Hepatocyte (in vitro differentiated cells): ENCODE measurements around the gene MEIS1.

Source experiments
- EZH2 ChIP-seq: fragments of 200-600 bp; sonication (generic); IDR thresholded peaks from 2 replicates; pipeline ENCODE4 v1.6.1; 2016; ENCODE audit warnings: antibody characterized with exemption, mild to moderate bottlenecking, borderline replicate concordance
- EZH2phosphoT487 ChIP-seq: fragments of 200-600 bp; sonication (generic); IDR thresholded peaks from one replicate; pipeline ENCODE4 v1.6.1; 2018; ENCODE audit warnings: antibody characterized with exemption, mild to moderate bottlenecking, low read depth, moderate library complexity; ENCODE audit not compliant: unreplicated experiment, severe bottlenecking
- TF ChIP-seq, protein P1 (sequence below): fragments of 200-600 bp; sonication (generic); IDR thresholded peaks from 2 replicates; pipeline ENCODE4 v1.5.1; 2016; ENCODE audit warnings: antibody characterized with exemption, mild to moderate bottlenecking; ENCODE audit not compliant: poor library complexity

DNA sequence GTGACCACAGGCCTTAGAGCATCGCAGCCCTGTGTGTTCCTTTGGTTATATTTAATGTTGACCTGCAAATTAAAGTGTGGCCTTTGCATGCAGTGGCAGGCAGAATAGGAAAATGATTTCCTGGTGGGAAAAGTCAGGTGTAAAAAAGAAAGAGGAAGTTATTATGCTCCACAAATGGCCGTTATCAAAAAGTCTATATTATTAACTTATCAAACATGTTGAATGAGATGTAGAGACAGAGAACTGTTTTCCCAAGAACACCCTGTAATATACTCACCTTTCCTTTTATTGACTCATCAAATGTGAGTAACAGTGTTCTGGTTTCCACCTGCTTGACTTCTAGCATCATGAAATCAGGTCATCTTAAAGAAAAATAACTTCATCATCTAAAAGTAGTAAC lies 35.3 kb downstream of the MEIS1 start:
- TF ChIP-seq, protein P1, sequence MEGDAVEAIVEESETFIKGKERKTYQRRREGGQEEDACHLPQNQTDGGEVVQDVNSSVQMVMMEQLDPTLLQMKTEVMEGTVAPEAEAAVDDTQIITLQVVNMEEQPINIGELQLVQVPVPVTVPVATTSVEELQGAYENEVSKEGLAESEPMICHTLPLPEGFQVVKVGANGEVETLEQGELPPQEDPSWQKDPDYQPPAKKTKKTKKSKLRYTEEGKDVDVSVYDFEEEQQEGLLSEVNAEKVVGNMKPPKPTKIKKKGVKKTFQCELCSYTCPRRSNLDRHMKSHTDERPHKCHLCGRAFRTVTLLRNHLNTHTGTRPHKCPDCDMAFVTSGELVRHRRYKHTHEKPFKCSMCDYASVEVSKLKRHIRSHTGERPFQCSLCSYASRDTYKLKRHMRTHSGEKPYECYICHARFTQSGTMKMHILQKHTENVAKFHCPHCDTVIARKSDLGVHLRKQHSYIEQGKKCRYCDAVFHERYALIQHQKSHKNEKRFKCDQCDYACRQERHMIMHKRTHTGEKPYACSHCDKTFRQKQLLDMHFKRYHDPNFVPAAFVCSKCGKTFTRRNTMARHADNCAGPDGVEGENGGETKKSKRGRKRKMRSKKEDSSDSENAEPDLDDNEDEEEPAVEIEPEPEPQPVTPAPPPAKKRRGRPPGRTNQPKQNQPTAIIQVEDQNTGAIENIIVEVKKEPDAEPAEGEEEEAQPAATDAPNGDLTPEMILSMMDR: no peak
- TF ChIP-seq EZH2: no peak
- no peak for TF ChIP-seq EZH2phosphoT487
